HepG2 (cell line): ENCODE data around the gene SNRNP48. TPM values are rescaled to one million over a fixed set of nuclear protein-coding genes. Genes with fewer than 3 reads are reported as not detected.

Experiments
- AFF4 ChIP-seq: sonication (generic); formaldehyde crosslinking; IDR thresholded peaks from 2 replicates; pipeline ENCODE4 v1.4.0; 2020; ENCODE audit warnings: missing genetic modification reagents
- EEA1 ChIP-seq: sonication (generic); formaldehyde crosslinking; IDR thresholded peaks from 2 replicates; pipeline ENCODE4 v1.5.1; 2020; ENCODE audit warnings: mild to moderate bottlenecking, missing genetic modification reagents, borderline replicate concordance
- ERF ChIP-seq: IDR thresholded peaks from 2 replicates; pipeline ENCODE4 v1.6.1; 2018; ENCODE audit warnings: missing biosample characterization, missing genetic modification reagents
- FOXJ3 ChIP-seq: sonication (generic); formaldehyde crosslinking; IDR thresholded peaks from 2 replicates; pipeline ENCODE4 v1.4.0; 2020; ENCODE audit warnings: missing genetic modification reagents, mild to moderate bottlenecking, borderline replicate concordance
- FOXP1 ChIP-seq, 2 experiments: fragments of 450-650 bp in 1 of 2; IDR thresholded peaks; 2 replicates each; pipeline ENCODE4 v1.6.1; 2017 to 2018; ENCODE audit warnings: antibody characterized with exemption in 1 of 2
- GLI4 ChIP-seq: sonication (generic); formaldehyde crosslinking; IDR thresholded peaks from 2 replicates; pipeline ENCODE4 v1.5.1; 2020; ENCODE audit warnings: missing genetic modification reagents, mild to moderate bottlenecking, moderate library complexity, borderline replicate concordance
- MAFK ChIP-seq, 2 experiments: IDR thresholded peaks in 1 of 2; conservative IDR thresholded peaks in 1 of 2; 2 replicates each; pipeline ENCODE4 v1.6.1; 2011; ENCODE audit warnings: improper control_type of control experiment in 2 of 2, low read length in 2 of 2
- MBD4 ChIP-seq: IDR thresholded peaks from 2 replicates; pipeline ENCODE4 v1.6.1; 2012; ENCODE audit warnings: low read length, inconsistent platforms, borderline replicate concordance
- MLXIP ChIP-seq: sonication (generic); formaldehyde crosslinking; IDR thresholded peaks from 2 replicates; pipeline ENCODE4 v1.9.0; 2021; ENCODE audit warnings: missing genetic modification reagents, borderline replicate concordance
- NFKB2 ChIP-seq: sonication (generic); formaldehyde crosslinking; IDR thresholded peaks from 2 replicates; pipeline ENCODE4 v1.4.0; 2020; ENCODE audit warnings: missing genetic modification reagents, borderline replicate concordance
- PHF8 ChIP-seq: sonication (generic); formaldehyde crosslinking; IDR thresholded peaks from 2 replicates; pipeline ENCODE4 v1.5.0; 2020; ENCODE audit warnings: missing genetic modification reagents
- POLR2G ChIP-seq: fragments of 200-400 bp; formaldehyde crosslinking; IDR thresholded peaks from 2 replicates; pipeline ENCODE4 v1.6.1; 2018; ENCODE audit warnings: mild to moderate bottlenecking, low read depth, low read length, moderate library complexity
- SIN3A ChIP-seq: IDR thresholded peaks from 2 replicates; pipeline ENCODE4 v1.6.1; 2011; ENCODE audit warnings: low read depth, mild to moderate bottlenecking, control low read depth, low read length, borderline replicate concordance
- SIX1 ChIP-seq: sonication (generic); formaldehyde crosslinking; IDR thresholded peaks from 2 replicates; pipeline ENCODE4 v1.4.0; 2020; ENCODE audit warnings: missing genetic modification reagents, borderline replicate concordance
- THYN1 ChIP-seq: sonication (generic); formaldehyde crosslinking; IDR thresholded peaks from 2 replicates; pipeline ENCODE4 v1.8.1; 2023; ENCODE audit warnings: low read depth, mild to moderate bottlenecking, moderate library complexity, missing genetic modification reagents, borderline replicate concordance
- UBTF ChIP-seq: sonication (generic); formaldehyde crosslinking; IDR thresholded peaks from 2 replicates; pipeline ENCODE4 v1.4.0; 2020; ENCODE audit warnings: mild to moderate bottlenecking, missing genetic modification reagents
- ZKSCAN8 ChIP-seq: IDR thresholded peaks from 2 replicates; pipeline ENCODE4 v1.6.1; 2016; ENCODE audit warnings: borderline replicate concordance, missing genetic modification reagents, missing compliant biosample characterization
- ZNF737 ChIP-seq: sonication (generic); formaldehyde crosslinking; IDR thresholded peaks from 2 replicates; pipeline ENCODE4 v1.5.0; 2020; ENCODE audit warnings: missing genetic modification reagents, mild to moderate bottlenecking, borderline replicate concordance
- polyA plus RNA-seq, 8 experiments: library from polyadenylated mRNA; depleted of rRNA in 3 of 8; stranded (reverse) in 7 of 8; unstranded in 1 of 8; fragments of >200 nt; fragmentation: Illumina TruSeq in 4 of 8; extraction: Trizol in 4 of 8; gene quantifications; 2 replicates each; pipeline versions ENCODE4 v1.2.1 to v1.2.3, GENCODE V29; 2011 to 2016; ENCODE audit warnings: low read depth in 4 of 8, missing spikeins in 1 of 8, mixed read lengths in 1 of 8; ENCODE audit not compliant: insufficient read depth in 1 of 8
- total RNA-seq, 5 experiments: library from RNA; depleted of rRNA; stranded (reverse); fragments of >200 nt; fragmentation: Illumina TruSeq; extraction: Trizol; gene quantifications; 2 replicates each; pipeline ENCODE4 v1.2.3, GENCODE V29; 2016; ENCODE audit warnings: low read depth in 1 of 5

SNRNP48 gene
- total and polyA plus RNA-seq, 2 of the 13 experiments (the other 11 are each of a cell fraction or from before 2014, with no cell fraction given): 17.5 to 47.5 TPM

GRCh38 chr6:7543789-7544424 lies 46.1 kb upstream of the SNRNP48 start (continued):
- TF ChIP-seq UBTF (CRISPR knock-in tag) (peak; percentile 56; the same call in 1 of the 2 replicates), FOXJ3 (CRISPR knock-in tag) (0 out of 2 replicates have a peak, but pooled peaks have one; percentile 19), FOXP1 (IDR thresholded peaks at IDR 0.05) (no peak), FOXP1 (CRISPR knock-in tag; IDR thresholded peaks at IDR 0.05) (0 out of 2 replicates have a peak, but pooled peaks have one; percentile 6), PHF8 (0 out of 2 replicates have a peak, but pooled peaks have one; percentile 32), ERF (CRISPR knock-in tag) (peak; percentile 55; the same call in 1 of the 2 replicates), MBD4 (peak; percentile 61; the same call in 1 of the 2 replicates), AFF4 (CRISPR knock-in tag) (peak; percentile 73), ZKSCAN8 (CRISPR knock-in tag) (0 out of 2 replicates have a peak, but pooled peaks have one; percentile 45), POLR2G (peak; percentile 52), EEA1 (CRISPR knock-in tag) (no peak), GLI4 (CRISPR knock-in tag) (no peak), THYN1 (CRISPR knock-in tag) (0 out of 2 replicates have a peak, but pooled peaks have one; percentile 34), ZNF737 (CRISPR knock-in tag) (no peak), SIX1 (CRISPR knock-in tag) (0 out of 2 replicates have a peak, but pooled peaks have one; percentile 19), NFKB2 (CRISPR knock-in tag) (peak; percentile 28; the same call in 1 of the 2 replicates), MLXIP (CRISPR knock-in tag) (no peak), MAFK (conservative IDR thresholded peaks at IDR 0.05 in 1 of 2, IDR thresholded peaks at IDR 0.05 in 1 of 2; ENCODE audit: low read length in 2 of 2) (peak; percentile 74 to 88), SIN3A (peak; percentile 46; the same call in 1 of the 2 replicates)
